Esophagus muscularis mucosa (tissue), 4 donors: Measurements from ENCODE around the gene MX2. TPM values are rescaled to one million over a fixed set of nuclear protein-coding genes. Genes with fewer than 3 reads are reported as not detected.

Source experiments
- DNase-seq: peaks from one replicate; pipeline ENCODE4 v3.0.0-alpha.2; 2017; ENCODE audit errors: extremely low spot score
- H3K27ac ChIP-seq, 4 donors: fragments of 200-600 bp; sonication (generic); replicated peaks in 1 of 4; 1 replicate in 3 of 4; 2 replicates in 1 of 4; pipeline ENCODE4 v1.5.1; 2016 to 2019; ENCODE audit warnings: mild to moderate bottlenecking in 1 of 4
- H3K27me3 ChIP-seq, 4 donors: fragments of 200-600 bp; sonication (generic); one replicate each; pipeline versions ENCODE4 v1.5.1 to v1.6.0; 2016 to 2019
- H3K36me3 ChIP-seq, 4 donors: fragments of 200-600 bp; sonication (generic); one replicate each; pipeline ENCODE4 v1.5.1; 2016 to 2019
- H3K4me1 ChIP-seq, 4 donors: fragments of 200-600 bp; sonication (generic); one replicate each; pipeline ENCODE4 v1.5.1; 2016 to 2019
- H3K4me3 ChIP-seq, 4 donors: fragments of 200-600 bp; sonication (generic); 1 replicate in 2 of 4; 2 replicates in 2 of 4; pipeline ENCODE4 v1.5.1; 2016 to 2019; ENCODE audit warnings: mild to moderate bottlenecking in 4 of 4, moderate library complexity in 1 of 4
- H3K9me3 ChIP-seq, 4 donors: fragments of 200-600 bp; sonication (generic); 1 replicate in 3 of 4; 2 replicates in 1 of 4; pipeline ENCODE4 v1.5.1; 2016 to 2019
- CTCF ChIP-seq, 3 experiments: fragments of 200-600 bp in 2 of 3; fragments of 450-650 bp in 1 of 3; sonication (generic) in 2 of 3; IDR thresholded peaks; one replicate each; pipeline ENCODE4 v1.5.1; 2017 to 2019; ENCODE audit warnings: antibody characterized with exemption in 3 of 3, mild to moderate bottlenecking in 2 of 3, moderate library complexity in 1 of 3
- EP300 ChIP-seq: sonication (generic); formaldehyde crosslinking; IDR thresholded peaks from one replicate; pipeline ENCODE4 v1.6.1; 2017; ENCODE audit warnings: antibody characterized with exemption
- POLR2A ChIP-seq: fragments of 450-650 bp; IDR thresholded peaks from one replicate; pipeline ENCODE4 v1.6.1; 2017; ENCODE audit warnings: antibody characterized with exemption, moderate library complexity, mild to moderate bottlenecking, low read depth
- POLR2AphosphoS5 ChIP-seq, 2 donors: sonication (generic); formaldehyde crosslinking; IDR thresholded peaks; one replicate each; pipeline ENCODE4 v1.6.1; 2017; ENCODE audit warnings: antibody characterized with exemption in 2 of 2
- whole genome bisulfite sequencing: methylation state at CpG from one replicate; pipeline ENCODE4 v1.1.5; 2018; 5-methylcytosine and 5-hydroxymethylcytosine counted together
- intact Hi-C: fragments of 100-400 bp; cut with DNase I; formaldehyde crosslinking; loops from one replicate; pipeline ENCODE4 v1.15.1; 2023
- total RNA-seq, 4 donors: library from RNA; depleted of rRNA; stranded (reverse); fragments of >200 nt; gene quantifications; one replicate each; pipeline versions ENCODE4 v1.1.0 to v1.2.1, GENCODE V29; 2016

MX2 gene
- total RNA-seq, 4 donors from 2014 or later, result 5.4 to 19.7 (median 7.0) TPM

GRCh38 chr21:41398251-41398650 lies 36.4 kb downstream of the MX2 start:
- Histone ChIP-seq H3K36me3 (peaks cover 0 to 78% (median 47%) of the 10 kb centered on the region in 4 donors), H3K4me1 (no peaks in the 10 kb centered on the region), H3K27ac (no peak overlapping the region), H3K9me3 (no peaks in the 10 kb centered on the region), H3K4me3 (no peak overlapping the region), H3K27me3 (peaks cover 0 to 5% (median 0%) of the 10 kb centered on the region in 4 donors)
- intact Hi-C loops, result loop anchor here (10.0 kb wide), 1 partner anchor 103 kb away; no protein-coding TSS in a partner anchor
- DNase-seq, result no peak
- TF ChIP-seq POLR2A, result no peak
- TF ChIP-seq POLR2AphosphoS5 (IDR thresholded peaks at IDR 0.05), result no peak
- no peak for TF ChIP-seq EP300
- no peak for TF ChIP-seq CTCF (IDR thresholded peaks at IDR 0.05)
- WGBS, result 97% methylated on average over 4 of the region's 4 CpGs

- H3K27ac ChIP-seq, result no peak overlapping the region
- H3K36me3 ChIP-seq, result peaks cover 0 to 83% (median 49%) of the 10 kb centered on the region in 4 donors
- H3K4me3 ChIP-seq, result no peak overlapping the region
- no peaks in the 10 kb centered on the region for H3K4me1 ChIP-seq
- no peak for DNase-seq
- intact Hi-C loops, result loop anchor here (10.0 kb wide), 1 partner anchor 104 kb away; no protein-coding TSS in a partner anchor
- WGBS, result 91% methylated on average over 16 of the region's 16 CpGs
- no peaks in the 10 kb centered on the region for H3K9me3 ChIP-seq
- H3K27me3 ChIP-seq, result peaks cover 0 to 3% (median 0%) of the 10 kb centered on the region in 4 donors
- TF ChIP-seq EP300, result no peak
- no peak for TF ChIP-seq CTCF (IDR thresholded peaks at IDR 0.05)
- no peak for TF ChIP-seq POLR2A
- TF ChIP-seq POLR2AphosphoS5 (IDR thresholded peaks at IDR 0.05), result no peak
These were observed 37.0 kb downstream of the MX2 start for GRCh38 chr21:41398831-41399230.

DNA sequence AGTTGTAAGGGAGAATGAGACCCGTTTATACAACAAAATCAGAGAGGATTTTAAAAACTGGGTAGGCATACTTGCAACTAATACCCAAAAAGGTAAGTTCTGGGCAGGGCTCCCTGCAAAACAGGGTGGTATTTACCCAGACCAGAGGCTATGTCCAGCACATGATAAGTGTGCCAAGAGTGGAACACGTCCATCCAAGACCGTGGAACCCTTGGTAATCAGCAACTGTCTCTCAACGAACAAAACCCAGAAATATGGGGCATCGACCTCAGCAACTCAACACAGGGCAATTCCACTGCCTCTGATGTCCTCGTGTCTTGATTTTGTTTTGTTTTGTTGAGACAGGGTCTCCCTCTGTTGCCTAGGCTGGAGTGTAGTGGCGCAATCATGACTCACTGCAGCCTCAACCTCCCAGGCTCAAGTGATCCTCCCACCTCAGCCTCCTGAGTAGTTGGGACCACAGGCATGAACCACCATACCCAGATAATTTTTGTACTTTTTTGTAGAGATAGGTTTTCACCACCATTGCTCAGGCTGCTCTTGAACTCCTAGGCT lies 37.5 kb downstream of the MX2 start:
- no peak for DNase-seq
- Histone ChIP-seq H3K4me1 (no peaks in the 10 kb centered on the region), H3K36me3 (peaks cover 0 to 88% (median 51%) of the 10 kb centered on the region in 4 donors), H3K27ac (no peak overlapping the region), H3K4me3 (no peak overlapping the region), H3K27me3 (no peaks in the 10 kb centered on the region), H3K9me3 (no peaks in the 10 kb centered on the region)
- 89% methylated on average over 7 of the region's 7 CpGs for WGBS
- intact Hi-C loops, result loop anchor here (10.0 kb wide), 1 partner anchor 105 kb away; no protein-coding TSS in a partner anchor
- TF ChIP-seq CTCF (IDR thresholded peaks at IDR 0.05) (no peak), EP300 (no peak), POLR2AphosphoS5 (IDR thresholded peaks at IDR 0.05) (no peak), POLR2A (no peak)

- no peaks in the 10 kb centered on the region for H3K9me3 ChIP-seq
- no peak overlapping the region for H3K4me3 ChIP-seq
- WGBS, result 90% methylated on average over 2 of the region's 11 CpGs
- intact Hi-C loops, result no loop called here
- no peaks in the 10 kb centered on the region for H3K4me1 ChIP-seq
- H3K36me3 ChIP-seq, result peaks cover 0 to 88% (median 51%) of the 10 kb centered on the region in 4 donors
- DNase-seq, result no peak
- TF ChIP-seq CTCF (IDR thresholded peaks at IDR 0.05) (no peak), POLR2A (no peak), EP300 (no peak), POLR2AphosphoS5 (IDR thresholded peaks at IDR 0.05) (no peak)
- H3K27me3 ChIP-seq, result no peaks in the 10 kb centered on the region
- H3K27ac ChIP-seq, result no peak overlapping the region
These were observed 40.4 kb downstream of the MX2 start for GRCh38 chr21:41402231-41402630.

DNA sequence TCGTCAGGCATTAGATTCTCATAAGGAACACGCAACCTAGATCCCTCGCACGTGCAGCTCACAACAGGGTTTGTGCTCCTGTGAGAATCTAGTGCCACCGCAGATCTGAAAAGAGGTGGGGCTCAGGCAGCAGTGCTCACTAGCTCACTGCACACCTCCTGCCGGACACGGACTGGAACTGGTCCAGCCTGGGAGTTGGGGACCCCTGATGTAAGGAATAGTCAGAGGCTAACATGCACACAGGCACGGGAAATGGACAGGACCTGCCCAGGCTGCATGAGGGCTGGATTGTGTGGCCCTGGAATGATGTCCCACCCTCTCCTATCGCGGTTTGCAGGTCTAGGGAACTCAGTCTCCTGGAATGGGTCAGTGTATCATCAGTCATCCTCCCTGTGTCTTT lies 41.0 kb downstream of the MX2 start:
- intact Hi-C loops, result no loop called here
- Histone ChIP-seq H3K27me3 (peaks cover 0 to 5% (median 0%) of the 10 kb centered on the region in 4 donors), H3K4me1 (no peaks in the 10 kb centered on the region), H3K27ac (no peak overlapping the region), H3K9me3 (no peaks in the 10 kb centered on the region), H3K4me3 (no peak overlapping the region), H3K36me3 (peaks cover 0 to 88% (median 54%) of the 10 kb centered on the region in 4 donors)
- TF ChIP-seq CTCF (IDR thresholded peaks at IDR 0.05) (no peak), POLR2AphosphoS5 (IDR thresholded peaks at IDR 0.05) (no peak), EP300 (no peak), POLR2A (no peak)
- 86% methylated on average over 10 of the region's 10 CpGs for WGBS
- DNase-seq, result no peak
